GM18861 (cell line): ENCODE measurements around the gene ISL1.

Experiments
- ATAC-seq: cut with Tn5 transposase; IDR thresholded peaks from one replicate; pipeline ENCODE4 v1.9.1; 2021; ENCODE audit not compliant: unreplicated experiment

Gene ISL1

GRCh38 chr5:51383131-51384121, at the start of gene ISL1:
Gene ISL1 (plus strand): TSS chr5:51383448. CDS start chr5:51383672, 224 bp downstream.
- ATAC-seq: no peak

GRCh38 chr5:51336878-51337277, 46.4 kb upstream of the ISL1 start:
- no peak for ATAC-seq

- ATAC-seq: no peak
These were observed 38.1 kb upstream of the ISL1 start for GRCh38 chr5:51345106-51345505.

GRCh38 chr5:51347157-51347556, 36.1 kb upstream of the ISL1 start:
- ATAC-seq: no peak

- no peak for ATAC-seq
These were observed 35.5 kb upstream of the ISL1 start for GRCh38 chr5:51347704-51348103.

- ATAC-seq: no peak
These were observed 12.2 kb upstream of the ISL1 start for GRCh38 chr5:51371052-51371451.

- no peak for ATAC-seq
These were observed 9.2 kb upstream of the ISL1 start for GRCh38 chr5:51373880-51374523.

GRCh38 chr5:51375084-51375483, 8.2 kb upstream of the ISL1 start:
- ATAC-seq: no peak

GRCh38 chr5:51376509-51376908, 6.7 kb upstream of the ISL1 start:
- no peak for ATAC-seq

GRCh38 chr5:51377151-51378060, 5.8 kb upstream of the ISL1 start:
- ATAC-seq: no peak

GRCh38 chr5:51378061-51378409, 5.2 kb upstream of the ISL1 start:
- ATAC-seq: no peak

- ATAC-seq: no peak
These were observed 4.6 kb upstream of the ISL1 start for GRCh38 chr5:51378448-51379330.

- no peak for ATAC-seq
These were observed 3.9 kb upstream of the ISL1 start for GRCh38 chr5:51379331-51379700.

- ATAC-seq: no peak
These were observed 2.5 kb upstream of the ISL1 start for GRCh38 chr5:51380603-51381207.

GRCh38 chr5:51381761-51382474, 1.3 kb upstream of the ISL1 start:
- no peak for ATAC-seq

- ATAC-seq: no peak
These were observed 622 bp upstream of the ISL1 start for GRCh38 chr5:51382521-51383130.

GRCh38 chr5:51384281-51384840, 1.1 kb downstream of the ISL1 start:
- ATAC-seq: no peak

GRCh38 chr5:51385216-51385615, 2.0 kb downstream of the ISL1 start:
- ATAC-seq: no peak
